GM12874 (cell line): ENCODE measurements around the gene KRT28.

Experiments
- CTCF ChIP-seq: IDR thresholded peaks from 2 replicates; pipeline ENCODE4 v1.5.1; 2011; ENCODE audit warnings: low read depth, mild to moderate bottlenecking, control low read depth, low read length, moderate library complexity; ENCODE audit not compliant: insufficient read depth

The KRT28 gene

GRCh38 chr17:40775945-40776344, 23.8 kb downstream of the KRT28 start:
- no peak for TF ChIP-seq CTCF

- no peak for TF ChIP-seq CTCF
These were observed 27.7 kb downstream of the KRT28 start, which contains the start of gene KRT26 for GRCh38 chr17:40772101-40772500. TSS of gene KRT26 (minus strand) at chr17:40772201. CDS start at chr17:40772113, 88 bp downstream.

GRCh38 chr17:40765657-40766056, 34.1 kb downstream of the KRT28 start:
- TF ChIP-seq CTCF = no peak

- no peak for TF ChIP-seq CTCF
These were observed 36.0 kb downstream of the KRT28 start for GRCh38 chr17:40763752-40764151.

GRCh38 chr17:40760105-40761016, 39.4 kb downstream of the KRT28 start:
- TF ChIP-seq CTCF = no peak

GRCh38 chr17:40755231-40755630, 44.5 kb downstream of the KRT28 start, which contains the start of gene KRT25:
TSS of gene KRT25 (minus strand) at chr17:40755331. CDS start at chr17:40755271, 60 bp downstream.
- no peak for TF ChIP-seq CTCF

GRCh38 chr17:40753804-40754203, 46.0 kb downstream of the KRT28 start:
- TF ChIP-seq CTCF = no peak
